Caco-2 (cell line): ENCODE results near the gene SPOCK2. TPM values are rescaled to one million over a fixed set of nuclear protein-coding genes. Genes with fewer than 3 reads are reported as not detected.

Source experiments
- BruUV-seq: library from RNA; stranded (reverse); fragments of 400-500 nt; replicated peaks from 2 replicates; lab custom pipeline; 2021; lab: Mats Ljungman, UMichigan
- CTCF ChIA-PET: fragments of 300-600 bp; sonication (Branson Sonifier 250); formaldehyde crosslinking; loops from one replicate; lab custom pipeline; 2022; ENCODE audit warnings: antibody characterized with exemption; lab: Charles Lee
- POLR2A ChIA-PET: fragments of 300-600 bp; sonication (Branson Sonifier 250); formaldehyde crosslinking; loops from one replicate; lab custom pipeline; 2022; ENCODE audit warnings: antibody characterized with exemption; lab: Charles Lee
- DNase-seq, 2 experiments: peaks; one replicate each; pipeline versions ENCODE4 v3.0.0 to v3.0.0-alpha.2; 2020 to 2022
- H3K27me3 ChIP-seq: replicated peaks from 2 replicates; pipeline ENCODE4 v1.6.0; 2011; ENCODE audit warnings: low read length; ENCODE audit not compliant: control insufficient read depth, insufficient read depth
- H3K36me3 ChIP-seq: 2 replicates; pipeline ENCODE4 v1.5.1; 2011; ENCODE audit warnings: low read length; ENCODE audit not compliant: control insufficient read depth, insufficient read depth
- H3K4me1 ChIP-seq: fragments of 250-450 bp; sonication (Bioruptor Pico); 2 replicates; pipeline ENCODE4 v1.5.1; 2020; ENCODE audit warnings: mild to moderate bottlenecking
- H3K4me3 ChIP-seq: 2 replicates; pipeline ENCODE4 v1.5.1; 2011; ENCODE audit warnings: low read depth, mild to moderate bottlenecking, control low read depth, low read length
- H3K9me3 ChIP-seq: fragments of 250-450 bp; sonication (Bioruptor Pico); 2 replicates; pipeline ENCODE4 v1.5.1; 2020; ENCODE audit warnings: mild to moderate bottlenecking, moderate library complexity
- H3K27ac Mint-ChIP-seq: one replicate; pipeline ENCODE4 v1.8.0; 2022; ENCODE audit warnings: mixed read lengths; ENCODE audit not compliant: unreplicated experiment
- H3K27me3 Mint-ChIP-seq: one replicate; pipeline ENCODE4 v1.8.0; 2022; ENCODE audit warnings: mixed read lengths; ENCODE audit not compliant: insufficient read depth, unreplicated experiment
- H3K36me3 Mint-ChIP-seq: one replicate; pipeline ENCODE4 v1.8.0; 2022; ENCODE audit warnings: mild to moderate bottlenecking, mixed read lengths; ENCODE audit not compliant: insufficient read depth, unreplicated experiment
- H3K4me1 Mint-ChIP-seq: one replicate; pipeline ENCODE4 v1.8.0; 2022; ENCODE audit warnings: low read depth, mixed read lengths; ENCODE audit not compliant: unreplicated experiment
- H3K4me3 Mint-ChIP-seq: one replicate; pipeline ENCODE4 v1.8.0; 2022; ENCODE audit warnings: mild to moderate bottlenecking, moderate library complexity, mixed read lengths; ENCODE audit not compliant: unreplicated experiment
- H3K9me3 Mint-ChIP-seq: one replicate; pipeline ENCODE4 v1.8.0; 2022; ENCODE audit warnings: mixed read lengths; ENCODE audit not compliant: unreplicated experiment
- intact Hi-C: fragments of 100-400 bp; cut with micrococcal nuclease; formaldehyde crosslinking; loops from one replicate; pipeline ENCODE4 v1.10.0; 2022; ENCODE audit not compliant: unreplicated experiment
- total RNA-seq: library from RNA; stranded (reverse); gene quantifications from 2 replicates; pipeline ENCODE4 v1.2.3, GENCODE V29; 2022
- TF ChIP-seq, protein P1 (sequence below), 2 experiments: fragments of 200-600 bp in 1 of 2; IDR thresholded peaks; 1 replicate in 1 of 2; 2 replicates in 1 of 2; pipeline versions ENCODE4 v1.5.1 to v1.8.0; 2011 to 2022; ENCODE audit warnings: antibody characterized with exemption in 1 of 2, control low read depth in 1 of 2, inconsistent platforms in 1 of 2, low read depth in 1 of 2, low read length in 1 of 2, mild to moderate bottlenecking in 1 of 2, moderate library complexity in 1 of 2; ENCODE audit not compliant: insufficient read depth in 1 of 2, severe bottlenecking in 1 of 2, unreplicated experiment in 1 of 2

Gene SPOCK2
- total RNA-seq, 1 experiment from 2014 or later, result 1.6 TPM

DNA sequence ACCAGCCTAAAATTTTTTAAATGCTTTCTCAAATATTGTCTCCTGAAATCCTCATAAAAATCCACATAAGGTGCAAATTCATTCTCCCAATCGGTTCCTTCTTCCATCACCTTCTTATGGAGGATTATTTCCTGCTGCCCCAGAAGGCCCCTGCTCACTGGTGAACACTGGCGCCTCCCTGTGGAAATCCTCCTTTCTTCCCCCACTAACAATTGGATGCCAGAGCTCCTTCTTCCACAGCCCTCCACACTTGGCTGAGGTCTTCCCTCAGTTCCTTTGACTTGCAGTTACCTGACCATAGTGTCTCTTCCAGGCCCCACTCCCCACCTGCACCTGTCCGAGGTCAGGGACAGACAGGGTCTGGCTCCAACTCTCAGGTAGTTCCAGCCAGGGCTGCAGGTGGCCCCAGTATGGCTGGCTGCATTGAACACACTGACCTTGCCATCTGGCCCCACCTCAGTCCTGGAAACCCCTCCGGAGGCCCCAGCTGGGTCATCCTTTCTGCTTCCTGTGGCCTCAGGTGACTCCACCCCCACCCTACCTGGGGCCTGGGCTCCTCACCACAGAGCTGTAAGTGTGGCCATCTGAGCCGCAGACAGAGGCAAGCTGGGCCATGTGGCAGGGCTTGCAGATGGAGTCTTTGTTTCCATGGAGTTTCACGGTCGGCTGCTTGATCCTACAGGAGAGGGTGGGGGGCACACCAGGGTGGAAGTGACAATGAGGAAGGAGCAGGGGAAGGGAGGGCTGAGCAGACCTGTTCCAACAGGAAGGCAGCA is 18.4 kb downstream of the SPOCK2 start:
- no peaks in the 10 kb centered on the region for H3K9me3 Mint-ChIP-seq
- POLR2A ChIA-PET, result no interaction called here

DNA sequence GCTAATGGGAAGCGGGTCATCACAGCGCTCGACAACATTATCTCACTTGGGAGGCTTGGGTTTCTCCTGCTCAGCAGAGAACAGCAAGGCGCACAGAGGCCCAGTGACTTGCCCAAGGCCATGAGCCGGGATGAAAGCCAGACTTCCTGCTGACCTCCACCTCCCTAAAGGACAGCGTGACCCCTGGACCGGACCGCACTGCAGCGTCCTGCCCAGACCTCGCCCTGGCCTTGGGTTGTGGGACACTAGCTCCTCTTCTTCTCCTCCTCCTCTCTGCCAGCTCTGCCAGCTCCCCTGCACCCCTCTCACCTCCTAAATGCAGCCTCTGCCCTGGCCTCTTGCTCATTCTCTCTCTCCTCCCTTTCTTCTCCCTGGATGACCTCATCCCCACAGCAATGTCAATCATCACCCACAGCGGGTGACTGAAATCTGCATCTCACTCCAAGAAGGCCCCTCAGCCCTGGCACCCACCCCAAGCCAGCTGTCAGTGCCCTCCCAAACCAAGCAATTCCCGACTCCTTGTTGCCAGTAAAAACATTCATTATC is 19.4 kb downstream of the SPOCK2 start:
- Mint-ChIP-seq H3K27me3 (no peaks in the 10 kb centered on the region), H3K9me3 (no peaks in the 10 kb centered on the region), H3K4me1 (peaks cover 6% of the 10 kb centered on the region), H3K4me3 (no peak overlapping the region), H3K36me3 (no peaks in the 10 kb centered on the region), H3K27ac (no peak overlapping the region)
- Histone ChIP-seq H3K27me3 (no peaks in the 10 kb centered on the region), H3K4me3 (no peak overlapping the region), H3K9me3 (no peaks in the 10 kb centered on the region), H3K36me3 (no peaks in the 10 kb centered on the region), H3K4me1 (0 out of 2 replicates have a peak, but pooled peaks cover under 1% of the 10 kb centered on the region)
- DNase-seq, result peak in 1 of 2 experiments; percentile 30
- intact Hi-C loops, result no loop called here
- POLR2A ChIA-PET, result no interaction called here
- CTCF ChIA-PET, result interaction anchor here (0.9 to 1.7 kb wide), 2 partner anchors 20 to 28 kb away, joined by 4 read pairs; no protein-coding TSS in a partner anchor
- TF ChIP-seq, protein P1, sequence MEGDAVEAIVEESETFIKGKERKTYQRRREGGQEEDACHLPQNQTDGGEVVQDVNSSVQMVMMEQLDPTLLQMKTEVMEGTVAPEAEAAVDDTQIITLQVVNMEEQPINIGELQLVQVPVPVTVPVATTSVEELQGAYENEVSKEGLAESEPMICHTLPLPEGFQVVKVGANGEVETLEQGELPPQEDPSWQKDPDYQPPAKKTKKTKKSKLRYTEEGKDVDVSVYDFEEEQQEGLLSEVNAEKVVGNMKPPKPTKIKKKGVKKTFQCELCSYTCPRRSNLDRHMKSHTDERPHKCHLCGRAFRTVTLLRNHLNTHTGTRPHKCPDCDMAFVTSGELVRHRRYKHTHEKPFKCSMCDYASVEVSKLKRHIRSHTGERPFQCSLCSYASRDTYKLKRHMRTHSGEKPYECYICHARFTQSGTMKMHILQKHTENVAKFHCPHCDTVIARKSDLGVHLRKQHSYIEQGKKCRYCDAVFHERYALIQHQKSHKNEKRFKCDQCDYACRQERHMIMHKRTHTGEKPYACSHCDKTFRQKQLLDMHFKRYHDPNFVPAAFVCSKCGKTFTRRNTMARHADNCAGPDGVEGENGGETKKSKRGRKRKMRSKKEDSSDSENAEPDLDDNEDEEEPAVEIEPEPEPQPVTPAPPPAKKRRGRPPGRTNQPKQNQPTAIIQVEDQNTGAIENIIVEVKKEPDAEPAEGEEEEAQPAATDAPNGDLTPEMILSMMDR (IDR thresholded peaks at IDR 0.05; ENCODE audit: insufficient read depth in 1 of 2, low read depth in 1 of 2, low read length in 1 of 2, severe bottlenecking in 1 of 2, unreplicated experiment in 1 of 2), result no peak
- BruUV-seq, result no TSS peak

More for the DNA sequence above, 18.4 kb downstream of the SPOCK2 start:
- CTCF ChIA-PET, result interaction anchor here (0.5 to 4.2 kb wide), 6 partner anchors 9 to 1149 kb away, joined by 3 to 22 read pairs (median 4); no protein-coding TSS in a partner anchor
- peaks cover 6% of the 10 kb centered on the region for H3K4me1 Mint-ChIP-seq
- intact Hi-C loops, result no loop called here
- no peaks in the 10 kb centered on the region for H3K36me3 Mint-ChIP-seq
- H3K27ac Mint-ChIP-seq, result no peak overlapping the region
- no peaks in the 10 kb centered on the region for H3K36me3 ChIP-seq
- peak; percentile 37 to 38 for DNase-seq
- H3K4me3 ChIP-seq, result no peak overlapping the region
- TF ChIP-seq, protein P1 (IDR thresholded peaks at IDR 0.05; ENCODE audit: insufficient read depth in 1 of 2, low read depth in 1 of 2, low read length in 1 of 2, severe bottlenecking in 1 of 2, unreplicated experiment in 1 of 2), result peak in 1 of 2 experiments; percentile 30
- no peak overlapping the region for H3K4me3 Mint-ChIP-seq
- BruUV-seq, result no TSS peak
- no peaks in the 10 kb centered on the region for H3K27me3 ChIP-seq
- no peaks in the 10 kb centered on the region for H3K9me3 ChIP-seq
- H3K4me1 ChIP-seq, result no peaks in the 10 kb centered on the region
- no peaks in the 10 kb centered on the region for H3K27me3 Mint-ChIP-seq

DNA sequence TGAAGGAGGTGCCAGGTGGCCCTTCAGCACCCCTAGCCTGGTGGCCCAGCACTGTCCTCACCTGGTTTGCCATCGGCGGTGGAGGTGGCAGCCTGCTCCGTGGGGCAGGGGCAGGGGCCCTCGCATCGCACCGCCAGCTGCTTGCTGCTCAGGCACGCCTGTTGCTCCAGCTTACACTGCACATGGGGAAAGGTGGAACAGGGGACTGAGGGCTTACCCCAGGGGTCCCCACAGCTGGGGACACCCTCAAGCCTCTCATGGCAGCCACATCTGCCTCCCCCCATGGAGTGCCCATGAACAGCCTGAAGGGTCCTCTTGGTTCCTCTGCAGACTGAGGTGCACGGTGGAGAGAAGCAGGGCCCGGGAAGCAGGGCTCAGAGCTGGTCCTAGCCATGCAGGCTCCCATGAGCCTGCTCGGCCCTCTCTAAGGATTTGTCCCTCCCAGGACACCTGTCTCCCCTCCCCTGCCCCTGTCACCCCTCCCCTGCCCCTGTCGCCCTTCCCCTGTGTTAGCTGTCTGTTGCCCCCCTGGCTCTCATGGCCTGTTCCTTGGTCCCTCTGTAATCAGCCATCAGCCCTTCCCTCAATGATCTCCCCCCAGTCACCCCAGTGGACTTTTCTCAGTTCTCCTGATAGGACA is 20.1 kb downstream of the SPOCK2 start:
- no peak for DNase-seq
- ChIA-PET CTCF (interaction anchor here (1.7 kb wide), 1 partner anchor 20 kb away, joined by 4 read pairs; no protein-coding TSS in a partner anchor), POLR2A (no interaction called here)

More for the DNA sequence above, 20.1 kb downstream of the SPOCK2 start:
- no peaks in the 10 kb centered on the region for H3K27me3 Mint-ChIP-seq
- H3K4me1 Mint-ChIP-seq, result peaks cover 6% of the 10 kb centered on the region
- Histone ChIP-seq H3K4me1 (0 out of 2 replicates have a peak, but pooled peaks cover 3% of the 10 kb centered on the region), H3K36me3 (no peaks in the 10 kb centered on the region), H3K9me3 (no peaks in the 10 kb centered on the region), H3K4me3 (no peak overlapping the region), H3K27me3 (no peaks in the 10 kb centered on the region)
- BruUV-seq, result no TSS peak
- intact Hi-C loops, result no loop called here
- no peak overlapping the region for H3K27ac Mint-ChIP-seq
- TF ChIP-seq, protein P1 (IDR thresholded peaks at IDR 0.05; ENCODE audit: insufficient read depth in 1 of 2, low read depth in 1 of 2, low read length in 1 of 2, severe bottlenecking in 1 of 2, unreplicated experiment in 1 of 2), result no peak
- H3K9me3 Mint-ChIP-seq, result no peaks in the 10 kb centered on the region
- H3K4me3 Mint-ChIP-seq, result no peak overlapping the region
- H3K36me3 Mint-ChIP-seq, result no peaks in the 10 kb centered on the region
